MV-4-11 (cell line): ENCODE results near the gene SNAPC1.

ENCODE experiments used
- DNase-seq: peaks from one replicate; lab custom pipeline; 2025; lab: John Stamatoyannopoulos, UW

SNAPC1 gene

DNA sequence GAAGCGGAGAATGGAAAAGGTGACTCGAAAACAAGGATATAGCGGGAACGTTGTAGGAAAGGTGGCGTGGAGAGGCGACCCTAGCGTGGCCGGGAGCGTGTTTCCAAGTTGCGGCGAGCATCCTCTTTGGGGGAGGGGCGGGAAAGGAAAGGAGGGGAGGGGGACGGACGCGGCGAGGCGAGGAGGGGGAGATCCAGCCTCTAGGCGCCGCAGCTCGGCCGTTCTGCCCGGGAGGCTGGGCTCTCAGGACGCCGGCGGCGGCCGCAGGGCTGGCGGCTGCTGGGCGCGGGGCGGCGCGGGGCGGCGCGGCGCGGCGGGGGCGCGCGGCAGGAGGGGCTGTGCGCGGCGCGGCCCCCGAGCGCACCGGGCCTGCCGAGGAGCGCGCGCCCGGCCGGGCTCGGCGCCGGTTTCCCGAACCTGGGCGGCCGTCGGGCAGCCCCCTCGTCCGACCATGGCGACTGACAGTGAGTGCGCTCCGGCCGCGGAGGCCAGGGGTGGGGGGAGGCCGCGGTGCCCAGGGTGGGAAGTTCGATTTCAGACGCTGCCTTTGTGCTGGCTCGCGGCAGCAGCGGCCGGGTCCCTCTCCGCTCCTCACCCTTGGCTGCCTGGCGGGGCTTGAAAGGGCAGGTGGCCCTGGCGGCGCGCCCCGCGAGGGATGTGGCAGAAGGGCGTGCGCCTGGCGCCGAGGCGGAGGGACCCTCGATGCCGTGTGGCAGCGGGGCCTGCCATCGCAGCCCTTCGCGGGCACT is 50.3 kb downstream of the SNAPC1 start, which contains the start of gene SYT16:
SYT16 (plus strand) TSS at position 357 of the 749 bp plus-strand sequence.
- DNase-seq, result no peak

DNA sequence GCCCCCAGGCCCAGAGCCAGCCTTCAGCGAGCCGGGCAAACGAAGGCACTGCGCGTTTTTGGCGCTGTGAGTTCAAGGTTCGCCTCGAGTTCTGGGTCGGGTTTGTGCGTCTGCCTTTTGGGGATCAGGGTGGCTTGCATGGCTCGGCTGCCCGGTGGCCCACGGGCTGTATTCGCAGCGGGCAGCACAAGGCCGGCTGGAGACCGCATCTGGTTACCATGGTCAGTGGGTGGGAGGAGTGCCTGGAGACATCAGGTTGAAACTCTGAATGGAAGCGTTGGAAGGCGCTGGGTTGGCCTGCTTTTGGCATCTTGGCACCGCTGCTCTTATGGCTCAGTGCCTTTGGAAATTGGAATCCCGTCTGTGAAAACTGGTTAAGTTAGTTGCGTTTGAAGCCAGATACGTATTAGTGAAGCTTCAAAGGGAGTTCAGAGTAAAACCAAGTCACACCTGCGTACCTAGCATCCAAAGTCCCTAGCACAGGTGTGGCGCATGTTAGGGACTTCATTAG is 50.9 kb downstream of the SNAPC1 start:
- DNase-seq, result no peak

DNA sequence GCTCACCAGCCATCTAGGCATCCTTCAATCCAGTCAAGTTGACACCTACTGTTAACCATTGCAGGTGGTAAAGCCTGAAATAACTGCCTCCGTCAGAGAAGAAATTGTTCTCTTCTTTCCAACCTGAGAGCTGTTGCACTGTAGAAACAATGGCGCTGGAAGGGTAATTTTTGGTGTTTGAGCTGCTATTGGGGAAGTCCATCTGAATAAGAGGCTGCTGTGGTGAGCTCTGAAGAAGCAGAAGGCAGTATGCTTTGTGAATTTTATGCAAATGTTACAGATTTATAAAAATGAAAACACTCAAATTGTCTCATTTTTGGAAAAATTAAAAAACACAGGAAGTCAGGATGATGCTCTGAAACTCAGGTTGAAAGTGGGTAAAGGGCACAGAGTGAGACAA is 60.2 kb downstream of the SNAPC1 start:
- DNase-seq, result no peak

DNA sequence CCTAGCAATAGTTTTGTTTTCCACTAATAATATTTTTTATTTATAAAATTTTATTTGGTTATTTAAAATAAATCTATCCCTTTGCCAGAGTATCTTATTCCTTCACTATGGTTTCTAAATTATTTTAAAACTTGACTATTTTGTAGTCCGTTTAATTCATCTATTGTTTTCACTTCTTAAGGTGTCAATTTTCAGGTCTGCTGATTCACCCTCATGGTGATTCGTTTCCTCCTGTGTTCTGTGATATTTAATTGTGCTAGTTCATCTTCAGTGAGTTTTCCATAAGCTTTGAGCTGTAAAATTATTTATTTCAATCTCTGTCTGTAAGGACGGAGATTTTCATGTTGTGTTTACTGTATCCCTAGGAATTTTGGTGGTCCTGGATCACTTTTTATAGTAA is 70.6 kb downstream of the SNAPC1 start:
- DNase-seq, result no peak

DNA sequence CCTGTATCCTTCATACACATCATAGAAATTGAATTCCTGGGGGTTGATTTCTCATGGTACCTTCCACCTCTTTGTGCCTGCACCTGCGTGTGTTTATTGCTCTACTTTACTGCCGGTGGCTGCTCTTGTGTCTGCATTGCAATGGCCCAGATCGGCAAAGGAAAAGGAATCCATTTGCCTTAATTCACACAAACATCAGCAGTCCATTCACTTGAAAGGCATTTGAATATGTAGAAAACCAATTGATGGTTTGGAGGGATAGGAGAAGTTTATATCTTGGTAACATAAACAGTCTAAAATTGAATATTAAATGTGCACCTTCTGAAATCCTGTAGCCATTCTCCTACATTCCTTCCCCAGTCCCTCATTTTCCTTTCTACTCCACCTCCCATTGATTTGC is 74.0 kb downstream of the SNAPC1 start:
- no peak for DNase-seq

DNA sequence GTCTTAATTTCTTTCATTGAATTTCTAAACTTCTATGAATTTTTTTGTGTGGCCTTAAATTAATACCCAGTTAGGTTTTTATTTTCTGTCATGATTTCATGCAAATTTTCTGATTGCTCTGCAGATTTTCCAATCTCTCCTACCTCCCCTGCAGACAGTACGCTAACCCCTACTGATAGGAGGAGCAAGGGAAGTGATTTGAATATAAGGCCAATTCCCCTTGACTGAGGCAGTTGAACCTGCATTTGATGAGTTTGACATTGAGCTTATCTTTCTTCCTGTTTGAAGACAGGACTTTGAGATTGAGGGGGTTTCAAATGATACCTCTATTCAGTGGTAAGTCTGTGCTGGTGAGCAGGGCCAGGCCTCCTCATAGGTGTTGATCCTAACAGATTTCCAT is 74.6 kb downstream of the SNAPC1 start:
- no peak for DNase-seq

DNA sequence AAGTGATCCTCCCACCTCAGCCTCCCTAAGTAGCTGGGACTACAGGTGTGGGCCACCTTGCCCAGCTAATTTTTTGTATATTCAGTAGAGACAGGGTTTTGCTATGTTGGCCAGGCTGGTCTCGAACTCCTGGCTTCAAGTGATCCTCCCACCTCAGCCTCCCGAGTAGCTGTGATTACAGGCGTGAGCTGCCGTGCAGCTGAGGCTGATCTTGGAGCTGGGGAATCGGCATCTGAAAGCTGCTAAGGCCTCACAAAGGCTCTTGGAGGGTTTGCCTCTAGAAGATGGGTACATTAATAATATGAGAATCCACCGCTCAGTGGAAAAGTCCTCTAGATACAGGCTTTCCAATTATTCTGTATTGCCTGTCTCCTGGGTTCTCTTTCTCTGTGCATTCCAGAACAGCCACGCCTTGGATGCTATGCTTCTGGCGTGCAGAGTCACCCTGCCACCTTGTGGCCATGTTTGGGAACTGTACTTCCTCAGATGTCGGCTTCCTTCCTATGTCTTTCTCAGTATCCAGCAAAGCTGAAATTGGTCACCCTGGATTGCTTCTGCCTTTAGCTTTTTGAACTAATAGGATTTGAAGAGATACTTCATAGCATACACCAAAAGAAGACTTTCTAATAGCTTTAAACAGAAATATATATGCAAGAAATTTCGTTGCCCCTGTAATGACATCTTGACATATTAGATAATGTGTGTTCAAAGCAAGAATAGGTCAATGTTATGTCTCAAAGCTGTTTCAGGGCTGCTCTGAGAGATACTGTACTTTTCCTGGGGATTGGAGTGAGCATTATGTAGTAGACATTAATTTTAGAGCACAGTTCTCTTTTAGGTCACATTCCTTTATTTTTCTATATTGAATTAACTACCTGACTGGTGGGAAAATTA is 75.4 kb downstream of the SNAPC1 start:
- DNase-seq, result peak; percentile 59

DNA sequence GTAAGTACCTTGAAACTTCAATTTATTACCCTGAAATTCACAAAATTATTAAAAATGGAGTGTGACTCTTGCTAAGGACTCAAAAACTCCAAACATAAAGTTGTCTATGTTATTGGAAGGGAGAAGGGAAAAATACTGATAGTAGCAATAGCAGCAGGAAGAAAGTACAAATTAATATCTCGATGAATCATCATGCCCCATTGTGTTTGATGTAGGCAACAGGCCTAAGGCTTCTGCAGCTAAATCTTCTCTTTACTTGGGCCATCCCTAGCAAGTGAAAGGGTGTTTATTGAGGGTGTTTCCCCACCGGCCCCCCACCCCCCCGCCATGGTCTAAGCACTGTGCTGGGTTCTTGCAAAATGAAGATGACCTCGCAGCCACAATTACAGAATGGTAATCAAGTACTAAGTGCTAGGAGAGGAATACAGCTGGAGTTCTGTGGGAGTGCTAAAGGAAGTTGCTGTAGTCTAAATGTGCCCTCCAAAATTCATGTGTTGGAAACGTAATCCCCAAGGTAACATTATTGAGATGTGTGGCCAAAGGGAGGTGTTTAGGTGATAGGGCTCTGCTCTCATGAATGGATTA is 76.5 kb downstream of the SNAPC1 start:
- no peak for DNase-seq

DNA sequence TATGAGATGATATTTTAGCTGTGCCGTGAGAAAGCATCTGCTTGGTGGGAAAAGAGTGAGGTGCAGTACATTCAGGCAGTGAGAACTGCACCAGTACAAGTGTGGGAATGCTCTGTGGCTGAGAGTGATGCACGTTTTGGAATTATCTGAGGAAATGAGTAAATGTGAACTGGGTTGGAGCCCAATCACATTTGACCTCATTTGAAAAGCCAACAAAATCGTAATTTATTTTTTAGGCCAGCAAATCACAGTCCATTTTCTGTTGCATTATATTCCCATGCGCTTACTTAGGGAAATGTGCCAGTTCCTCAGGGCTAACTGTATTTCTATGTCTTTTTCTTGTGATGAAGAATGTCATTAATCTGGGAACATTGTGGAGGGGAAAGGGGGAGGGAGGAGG is 77.3 kb downstream of the SNAPC1 start:
- DNase-seq, result no peak

DNA sequence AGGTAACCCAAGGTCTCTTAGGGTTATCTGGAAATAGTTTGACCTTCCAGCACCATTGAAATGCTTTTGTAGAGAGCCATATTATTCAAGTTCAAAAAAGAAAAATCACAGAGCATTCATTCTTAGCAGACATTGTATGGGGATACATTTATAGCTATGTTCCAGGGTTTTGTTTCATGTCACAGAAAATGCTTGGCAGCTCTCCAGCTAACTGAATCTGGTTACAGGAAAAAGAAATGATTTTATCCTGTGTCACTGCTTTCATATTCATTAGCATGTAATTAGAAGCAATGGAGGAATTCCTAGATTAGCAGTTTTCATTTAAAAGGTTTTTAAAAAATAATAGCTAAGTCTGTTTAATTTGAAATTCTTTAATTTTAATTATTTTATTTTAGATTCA is 78.9 kb downstream of the SNAPC1 start:
- no peak for DNase-seq
